HepG2 (cell line): ENCODE data around the gene ZFHX3. TPM values are rescaled to one million over a fixed set of nuclear protein-coding genes. Genes with fewer than 3 reads are reported as not detected.

ENCODE experiments used
- BRF2 ChIP-seq: sonication (generic); formaldehyde crosslinking; IDR thresholded peaks from 2 replicates; pipeline ENCODE4 v1.8.1; 2022; ENCODE audit warnings: mild to moderate bottlenecking, missing genetic modification reagents
- FIP1L1 ChIP-seq: fragments of 200-400 bp; formaldehyde crosslinking; IDR thresholded peaks from 2 replicates; pipeline ENCODE4 v1.6.1; 2018; ENCODE audit warnings: low read depth, mild to moderate bottlenecking, low read length, moderate library complexity, borderline replicate concordance; ENCODE audit not compliant: insufficient read depth
- ISL2 ChIP-seq: sonication (generic); formaldehyde crosslinking; IDR thresholded peaks from 2 replicates; pipeline ENCODE4 v1.5.0; 2020; ENCODE audit warnings: missing genetic modification reagents
- MED13 ChIP-seq: sonication (generic); formaldehyde crosslinking; IDR thresholded peaks from 2 replicates; pipeline ENCODE4 v1.5.0; 2020; ENCODE audit warnings: missing genetic modification reagents
- MTF2 ChIP-seq: sonication (generic); formaldehyde crosslinking; IDR thresholded peaks from 2 replicates; pipeline ENCODE4 v1.5.0; 2020; ENCODE audit warnings: missing genetic modification reagents, borderline replicate concordance
- MYNN ChIP-seq: sonication (generic); formaldehyde crosslinking; IDR thresholded peaks from 2 replicates; pipeline ENCODE4 v1.4.0; 2020; ENCODE audit warnings: mild to moderate bottlenecking, low read depth, missing genetic modification reagents
- PHF8 ChIP-seq: sonication (generic); formaldehyde crosslinking; IDR thresholded peaks from 2 replicates; pipeline ENCODE4 v1.5.0; 2020; ENCODE audit warnings: missing genetic modification reagents
- RERE ChIP-seq: IDR thresholded peaks from 2 replicates; pipeline ENCODE4 v1.6.1; 2016; ENCODE audit warnings: low read depth, missing genetic modification reagents, missing compliant biosample characterization
- TARDBP ChIP-seq: sonication (generic); formaldehyde crosslinking; IDR thresholded peaks from 2 replicates; pipeline ENCODE4 v1.8.0; 2022; ENCODE audit warnings: mild to moderate bottlenecking, missing genetic modification reagents
- TEAD3 ChIP-seq: optimal IDR thresholded peaks from 2 replicates; pipeline ENCODE3; 2016; ENCODE audit warnings: borderline replicate concordance
- YY1 ChIP-seq: IDR thresholded peaks from 2 replicates; pipeline ENCODE4 v1.6.1; 2011; ENCODE audit warnings: low read length, low read depth, moderate library complexity, mild to moderate bottlenecking; ENCODE audit not compliant: insufficient read depth, insufficient replicate concordance
- ZBTB10 ChIP-seq: sonication (generic); formaldehyde crosslinking; IDR thresholded peaks from 2 replicates; pipeline ENCODE4 v1.4.0; 2020; ENCODE audit warnings: missing genetic modification reagents, borderline replicate concordance
- ZBTB34 ChIP-seq: sonication (generic); formaldehyde crosslinking; IDR thresholded peaks from 2 replicates; pipeline ENCODE4 v1.8.0; 2022; ENCODE audit warnings: mild to moderate bottlenecking, missing genetic modification reagents
- ZFP37 ChIP-seq: sonication (generic); formaldehyde crosslinking; IDR thresholded peaks from 2 replicates; pipeline ENCODE4 v1.4.0; 2020; ENCODE audit warnings: missing genetic modification reagents, borderline replicate concordance
- ZNF350 ChIP-seq: sonication (generic); formaldehyde crosslinking; IDR thresholded peaks from 2 replicates; pipeline ENCODE4 v1.4.0; 2020; ENCODE audit warnings: mild to moderate bottlenecking, low read depth, missing genetic modification reagents, borderline replicate concordance
- ZNF576 ChIP-seq: sonication (generic); formaldehyde crosslinking; IDR thresholded peaks from 2 replicates; pipeline ENCODE4 v1.4.0; 2020; ENCODE audit warnings: mild to moderate bottlenecking, missing genetic modification reagents
- ZNF644 ChIP-seq: IDR thresholded peaks from 2 replicates; pipeline ENCODE4 v1.6.1; 2016; ENCODE audit warnings: low read depth
- polyA plus RNA-seq, 8 experiments: library from polyadenylated mRNA; depleted of rRNA in 3 of 8; stranded (reverse) in 7 of 8; unstranded in 1 of 8; fragments of >200 nt; fragmentation: Illumina TruSeq in 4 of 8; extraction: Trizol in 4 of 8; gene quantifications; 2 replicates each; pipeline versions ENCODE4 v1.2.1 to v1.2.3, GENCODE V29; 2011 to 2016; ENCODE audit warnings: low read depth in 4 of 8, missing spikeins in 1 of 8, mixed read lengths in 1 of 8; ENCODE audit not compliant: insufficient read depth in 1 of 8
- total RNA-seq, 5 experiments: library from RNA; depleted of rRNA; stranded (reverse); fragments of >200 nt; fragmentation: Illumina TruSeq; extraction: Trizol; gene quantifications; 2 replicates each; pipeline ENCODE4 v1.2.3, GENCODE V29; 2016; ENCODE audit warnings: low read depth in 1 of 5

ZFHX3 gene
- total and polyA plus RNA-seq, 2 of the 13 experiments (the other 11 are each of a cell fraction or from before 2014, with no cell fraction given), result 5.0 to 6.0 TPM

GRCh38 chr16:73092236-73092781, 44.4 kb upstream of the ZFHX3 start (continued):
- TF ChIP-seq MTF2 (CRISPR knock-in tag), result no peak
- no peak for TF ChIP-seq PHF8
- no peak for TF ChIP-seq ZBTB10 (CRISPR knock-in tag)
- no peak for TF ChIP-seq ZNF644
- TF ChIP-seq ISL2, result peak; percentile 52; the same call in 1 of the 2 replicates
- TF ChIP-seq FIP1L1, result no peak
- TF ChIP-seq RERE (CRISPR knock-in tag), result no peak
- TF ChIP-seq ZNF350 (CRISPR knock-in tag), result no peak
- 0 out of 2 replicates have a peak, but pooled peaks have one; percentile 72 for TF ChIP-seq MYNN (CRISPR knock-in tag)
- TF ChIP-seq TARDBP, result no peak
- TF ChIP-seq YY1, result no peak
- TF ChIP-seq MED13 (CRISPR knock-in tag), result no peak
- TF ChIP-seq BRF2, result no peak
- TF ChIP-seq ZFP37 (CRISPR knock-in tag), result 0 out of 2 replicates have a peak, but pooled peaks have one; percentile 22
- TF ChIP-seq ZBTB34 (CRISPR knock-in tag), result no peak
- no peak for TF ChIP-seq ZNF576 (CRISPR knock-in tag)
- no peak for TF ChIP-seq TEAD3
